HAP-1 (cell line): ENCODE data around the gene CHAMP1.
A peak's percentile ranks its signal among the peaks of the same experiment; 100 is the strongest.
"Not testable (repeated sequence)": the region's sequence is repeated elsewhere in the genome, so short reads cannot be mapped to it uniquely, and the experiment has no call there.

ENCODE experiments used
- DNase-seq, 2 experiments: peaks; one replicate each; pipeline ENCODE4 v3.0.0-alpha.2; 2016 to 2020; ENCODE audit warnings: low spot score in 2 of 2
- H3K27me3 ChIP-seq: fragments of 250-450 bp; sonication (Bioruptor Pico); 2 replicates; pipeline ENCODE4 v1.5.1; 2020; ENCODE audit warnings: low read depth, mild to moderate bottlenecking, moderate library complexity
- H3K36me3 ChIP-seq: fragments of 250-450 bp; sonication (Bioruptor Pico); replicated peaks from 2 replicates; pipeline ENCODE4 v1.5.1; 2020; ENCODE audit warnings: mild to moderate bottlenecking
- H3K4me1 ChIP-seq: fragments of 250-450 bp; sonication (Bioruptor Pico); 2 replicates; pipeline ENCODE4 v1.5.1; 2020; ENCODE audit warnings: mild to moderate bottlenecking
- H3K4me3 ChIP-seq: fragments of 250-450 bp; sonication (Bioruptor Pico); 2 replicates; pipeline ENCODE4 v1.5.1; 2020; ENCODE audit warnings: mild to moderate bottlenecking, moderate library complexity
- H3K9me3 ChIP-seq: fragments of 250-450 bp; sonication (Bioruptor Pico); 2 replicates; pipeline ENCODE4 v1.5.1; 2020; ENCODE audit warnings: mild to moderate bottlenecking, moderate library complexity
- in situ Hi-C: fragments of 300-500 bp; cut with MboI; formaldehyde crosslinking; loops from 3 replicates; pipeline ENCODE4 v1.14.3; 2020; ENCODE audit warnings: low sequenced_read_pairs, inconsistent platforms, mixed read lengths

Gene CHAMP1

GRCh38 chr13:114333881-114334280 is 19.6 kb downstream of the CHAMP1 start:
- H3K27me3 ChIP-seq, H3K4me3 ChIP-seq, H3K9me3 ChIP-seq, H3K36me3 ChIP-seq, in situ Hi-C loops, DNase-seq, H3K4me1 ChIP-seq: not testable (repeated sequence)

- H3K4me1 ChIP-seq, result no peaks in the 10 kb centered on the region
- H3K4me3 ChIP-seq, result no peak overlapping the region
- in situ Hi-C loops, result no loop called here
- no peak for DNase-seq
- H3K9me3 ChIP-seq, result no peaks in the 10 kb centered on the region
- no peaks in the 10 kb centered on the region for H3K36me3 ChIP-seq
- H3K27me3 ChIP-seq, result no peaks in the 10 kb centered on the region; the same call in 1 of the 2 replicates
Observed at GRCh38 chr13:114334305-114335053, 20.2 kb downstream of the CHAMP1 start.

GRCh38 chr13:114336457-114336856 is 22.2 kb downstream of the CHAMP1 start:
- H3K4me3 ChIP-seq, H3K36me3 ChIP-seq, H3K27me3 ChIP-seq, H3K9me3 ChIP-seq, in situ Hi-C loops, DNase-seq, H3K4me1 ChIP-seq: not testable (repeated sequence)

GRCh38 chr13:114338959-114339358 is 24.7 kb downstream of the CHAMP1 start:
- no peaks in the 10 kb centered on the region for H3K4me1 ChIP-seq
- no peaks in the 10 kb centered on the region for H3K9me3 ChIP-seq
- in situ Hi-C loops, result no loop called here
- DNase-seq, result no peak
- peaks cover 3% of the 10 kb centered on the region for H3K27me3 ChIP-seq
- H3K4me3 ChIP-seq, result no peak overlapping the region
- H3K36me3 ChIP-seq, result no peaks in the 10 kb centered on the region

GRCh38 chr13:114339857-114340534 is 25.7 kb downstream of the CHAMP1 start:
- Histone ChIP-seq H3K4me3 (no peak overlapping the region), H3K36me3 (no peaks in the 10 kb centered on the region), H3K27me3 (peaks cover 3% of the 10 kb centered on the region), H3K4me1 (no peaks in the 10 kb centered on the region), H3K9me3 (no peaks in the 10 kb centered on the region)
- peak; percentile 21 to 43 for DNase-seq
- in situ Hi-C loops, result no loop called here

- Histone ChIP-seq H3K4me3 (no peak overlapping the region), H3K9me3 (no peaks in the 10 kb centered on the region), H3K4me1 (no peaks in the 10 kb centered on the region), H3K36me3 (no peaks in the 10 kb centered on the region), H3K27me3 (peaks cover 3% of the 10 kb centered on the region)
- in situ Hi-C loops, result no loop called here
- DNase-seq, result no peak
Observed at GRCh38 chr13:114341003-114341777, 26.9 kb downstream of the CHAMP1 start.

- H3K27me3 ChIP-seq, H3K4me3 ChIP-seq, H3K4me1 ChIP-seq, DNase-seq, H3K9me3 ChIP-seq, in situ Hi-C loops, H3K36me3 ChIP-seq: not testable (repeated sequence)
Observed at GRCh38 chr13:114347256-114347655, 33.0 kb downstream of the CHAMP1 start.

GRCh38 chr13:114352763-114353162 is 38.5 kb downstream of the CHAMP1 start:
- H3K4me3 ChIP-seq, H3K27me3 ChIP-seq, in situ Hi-C loops, H3K4me1 ChIP-seq, H3K36me3 ChIP-seq, H3K9me3 ChIP-seq: not testable (repeated sequence)
- peak in 1 of 2 experiments; percentile 62 for DNase-seq

- H3K36me3 ChIP-seq, DNase-seq, H3K27me3 ChIP-seq, H3K4me3 ChIP-seq, H3K9me3 ChIP-seq, in situ Hi-C loops, H3K4me1 ChIP-seq: not testable (repeated sequence)
Observed at GRCh38 chr13:114353382-114353781, 39.1 kb downstream of the CHAMP1 start.
